Stimulated activated CD4-positive, alpha-beta T cell treated with anti-CD3 and anti-CD28 coated beads, TNF-alpha, amount 100 ng/mL, for 48 hours (primary cell): ENCODE results near the gene ARHGDIB.

Experiments
- DNase-seq, 3 donors: peaks; one replicate each; pipeline ENCODE4 v3.0.0-alpha.2; 2020; ENCODE audit warnings: low read depth in 3 of 3

ARHGDIB gene

GRCh38 chr12:14931359-14931758 lies 30.0 kb downstream of the ARHGDIB start:
- DNase-seq = no peak

- no peak for DNase-seq
Observed at GRCh38 chr12:14930299-14930698, 31.1 kb downstream of the ARHGDIB start.

- DNase-seq = no peak
Observed at GRCh38 chr12:14928931-14929330, 32.5 kb downstream of the ARHGDIB start.

- DNase-seq = no peak
Observed at GRCh38 chr12:14927267-14927666, 34.1 kb downstream of the ARHGDIB start.

- DNase-seq = no peak
Observed at GRCh38 chr12:14924541-14924940, 36.9 kb downstream of the ARHGDIB start.

GRCh38 chr12:14923944-14924343 lies 37.5 kb downstream of the ARHGDIB start:
- no peak for DNase-seq

GRCh38 chr12:14921218-14921617 lies 40.2 kb downstream of the ARHGDIB start:
- no peak for DNase-seq

GRCh38 chr12:14920475-14921126 lies 40.8 kb downstream of the ARHGDIB start:
- DNase-seq = no peak

- no peak for DNase-seq
Observed at GRCh38 chr12:14919455-14919854, 41.9 kb downstream of the ARHGDIB start.

- no peak for DNase-seq
Observed at GRCh38 chr12:14915736-14916135, 45.7 kb downstream of the ARHGDIB start.

- no peak for DNase-seq
Observed at GRCh38 chr12:14913381-14913781, 48.0 kb downstream of the ARHGDIB start.

GRCh38 chr12:14911131-14911530 lies 50.3 kb downstream of the ARHGDIB start:
- no peak for DNase-seq

- peak; percentile 9 to 36 (median 23) for DNase-seq
Observed at GRCh38 chr12:14910090-14910915, 51.1 kb downstream of the ARHGDIB start.

- no peak for DNase-seq
Observed at GRCh38 chr12:14907953-14908352, 53.4 kb downstream of the ARHGDIB start.

- DNase-seq = no peak
Observed at GRCh38 chr12:14906114-14906513, 55.3 kb downstream of the ARHGDIB start.

GRCh38 chr12:14905269-14906004 lies 56.0 kb downstream of the ARHGDIB start:
- no peak for DNase-seq

- no peak for DNase-seq
Observed at GRCh38 chr12:14904854-14905253, 56.5 kb downstream of the ARHGDIB start.

GRCh38 chr12:14903386-14904098 lies 57.9 kb downstream of the ARHGDIB start:
- no peak for DNase-seq

- DNase-seq = no peak
Observed at GRCh38 chr12:14902465-14902864, 58.9 kb downstream of the ARHGDIB start.

GRCh38 chr12:14901228-14901562 lies 60.2 kb downstream of the ARHGDIB start:
- no peak for DNase-seq

- DNase-seq = no peak
Observed at GRCh38 chr12:14900521-14901227, 60.7 kb downstream of the ARHGDIB start.
